Measurements from ENCODE around the gene TRMT61B.

GRCh38 chr2:28824870-28825269 lies 45.2 kb downstream of the TRMT61B start:
- TF ChIP-seq EP300 (IDR thresholded peaks at IDR 0.05; ENCODE audit: low read depth in 2 of 2, low read length in 2 of 2) (no peak), EP300 (CRISPR knock-in tag; IDR thresholded peaks at IDR 0.05; ENCODE audit: borderline replicate concordance) (no peak), MLX (CRISPR knock-in tag; IDR thresholded peaks at IDR 0.05) (no peak), EHMT2 (IDR thresholded peaks at IDR 0.05; ENCODE audit: borderline replicate concordance, low read depth, low read length) (no peak), SMYD3 (CRISPR knock-in tag; IDR thresholded peaks at IDR 0.05) (no peak), MTF2 (CRISPR knock-in tag; IDR thresholded peaks at IDR 0.05; ENCODE audit: borderline replicate concordance) (no peak), CTCF (CRISPR knock-in tag; IDR thresholded peaks at IDR 0.05) (no peak), TEAD3 (CRISPR knock-in tag; optimal IDR thresholded peaks at IDR 0.05; ENCODE audit: borderline replicate concordance) (no peak), NFRKB (IDR thresholded peaks at IDR 0.05) (no peak), POLR2AphosphoS5 (IDR thresholded peaks at IDR 0.05; ENCODE audit: low read depth, low read length) (no peak), IRF2 (CRISPR knock-in tag; IDR thresholded peaks at IDR 0.05) (no peak)
